DND-41 (cell line): ENCODE data around the gene TH.

Source experiments
- ATAC-seq: fragments of 200-7000 bp; cut with Tn5 transposase; 3 replicates; pipeline ENCODE4 v1.9.1; 2021; ENCODE audit warnings: low read depth; ENCODE audit not compliant: insufficient read depth
- DNase-seq: peaks from one replicate; pipeline ENCODE4 v3.0.0-alpha.2; 2020
- H2AFZ ChIP-seq: 2 replicates; pipeline ENCODE4 v1.6.0; 2012; ENCODE audit warnings: low read depth, low read length
- H3K27ac ChIP-seq: 2 replicates; pipeline ENCODE4 v1.5.1; 2012; ENCODE audit warnings: low read length, inconsistent platforms
- H3K27me3 ChIP-seq: fragments of 200-600 bp; sonication (generic); 2 replicates; pipeline ENCODE4 v1.6.0; 2012; ENCODE audit warnings: low read length, mild to moderate bottlenecking, inconsistent platforms; ENCODE audit not compliant: insufficient read depth, poor library complexity
- H3K36me3 ChIP-seq: 2 replicates; pipeline ENCODE4 v1.5.1; 2012; ENCODE audit warnings: low read length, inconsistent platforms; ENCODE audit not compliant: insufficient read depth
- H3K4me1 ChIP-seq: 2 replicates; pipeline ENCODE4 v1.5.1; 2012; ENCODE audit warnings: mild to moderate bottlenecking, low read length; ENCODE audit not compliant: insufficient read depth
- H3K4me2 ChIP-seq: 2 replicates; pipeline ENCODE4 v1.6.0; 2012; ENCODE audit warnings: mild to moderate bottlenecking, moderate library complexity, low read length, inconsistent platforms; ENCODE audit not compliant: insufficient read depth
- H3K4me3 ChIP-seq, 2 experiments: fragments of 200-600 bp in 1 of 2; shearing (Covaris generic) in 1 of 2; 2 replicates each; pipeline ENCODE4 v1.5.1; 2012 to 2016; ENCODE audit warnings: inconsistent platforms in 2 of 2, low read length in 2 of 2, mild to moderate bottlenecking in 2 of 2, low read depth in 1 of 2, moderate library complexity in 1 of 2
- H3K79me2 ChIP-seq: 2 replicates; pipeline ENCODE4 v1.6.0; 2012; ENCODE audit warnings: low read length, inconsistent platforms; ENCODE audit not compliant: insufficient read depth
- H3K9ac ChIP-seq: 2 replicates; pipeline ENCODE4 v1.6.0; 2012; ENCODE audit warnings: low read depth, mild to moderate bottlenecking, inconsistent platforms, low read length, moderate library complexity
- H3K9me3 ChIP-seq: 2 replicates; pipeline ENCODE4 v1.5.1; 2012; ENCODE audit warnings: low read length, moderate library complexity, mild to moderate bottlenecking, inconsistent platforms; ENCODE audit not compliant: insufficient read depth, severe bottlenecking
- H4K20me1 ChIP-seq: 2 replicates; pipeline ENCODE4 v1.6.0; 2012; ENCODE audit warnings: low read length; ENCODE audit not compliant: insufficient read depth
- CTCF ChIP-seq: IDR thresholded peaks from 2 replicates; pipeline ENCODE4 v1.5.1; 2012; ENCODE audit warnings: borderline replicate concordance, low read length, moderate library complexity, mild to moderate bottlenecking; ENCODE audit not compliant: poor library complexity, severe bottlenecking; ENCODE audit errors: extremely low read depth
- EZH2 ChIP-seq: IDR thresholded peaks from 3 replicates; pipeline ENCODE4 v1.6.1; 2012; ENCODE audit warnings: borderline replicate concordance, low read depth, mild to moderate bottlenecking, moderate library complexity, low read length, inconsistent platforms; ENCODE audit not compliant: severe bottlenecking

TH gene

GRCh38 chr11:2151500-2152257, 19.9 kb downstream of the TH start:
- ATAC-seq (peak; percentile 72), DNase-seq (peak; percentile 80)
- Histone ChIP-seq H3K4me2 (peak overlapping the region; percentile 37), H2AFZ (no peak overlapping the region), H3K4me1 (peaks cover 5% of the 10 kb centered on the region), H3K27me3 (peaks cover 24% of the 10 kb centered on the region), H3K27ac (no peak overlapping the region), H3K79me2 (no peaks in the 10 kb centered on the region), H4K20me1 (peaks cover 20% of the 10 kb centered on the region), H3K9ac (no peak overlapping the region), H3K9me3 (no peaks in the 10 kb centered on the region), H3K4me3 (no peak overlapping the region), H3K36me3 (no peaks in the 10 kb centered on the region)
- TF ChIP-seq CTCF (peak; percentile 90), EZH2 (no peak)

GRCh38 chr11:2149864-2150847, 21.5 kb downstream of the TH start:
- DNase-seq: no peak

GRCh38 chr11:2149460-2149859, 22.2 kb downstream of the TH start:
- H3K4me3 ChIP-seq: no peak overlapping the region
- H3K27me3 ChIP-seq: peaks cover 28% of the 10 kb centered on the region
- ATAC-seq (no peak), DNase-seq (no peak)
- H3K9me3 ChIP-seq: no peaks in the 10 kb centered on the region
- no peaks in the 10 kb centered on the region for H3K79me2 ChIP-seq
- H3K4me1 ChIP-seq: peaks cover 5% of the 10 kb centered on the region
- H3K4me2 ChIP-seq: no peak overlapping the region
- peaks cover 18% of the 10 kb centered on the region for H4K20me1 ChIP-seq
- H3K36me3 ChIP-seq: no peaks in the 10 kb centered on the region
- TF ChIP-seq EZH2: no peak
- no peak for TF ChIP-seq CTCF
- no peak overlapping the region for H3K9ac ChIP-seq
- H2AFZ ChIP-seq: no peak overlapping the region
- H3K27ac ChIP-seq: no peak overlapping the region

More at GRCh38 chr11:2149864-2150847, 21.5 kb downstream of the TH start:
- ATAC-seq: no peak
- H3K36me3 ChIP-seq: no peaks in the 10 kb centered on the region
- no peaks in the 10 kb centered on the region for H3K79me2 ChIP-seq
- TF ChIP-seq EZH2: no peak
- peak; percentile 54 for TF ChIP-seq CTCF
- no peaks in the 10 kb centered on the region for H3K9me3 ChIP-seq
- H4K20me1 ChIP-seq: peaks cover 19% of the 10 kb centered on the region
- peaks cover 5% of the 10 kb centered on the region for H3K4me1 ChIP-seq
- H2AFZ ChIP-seq: no peak overlapping the region
- peaks cover 24% of the 10 kb centered on the region for H3K27me3 ChIP-seq
- H3K9ac ChIP-seq: no peak overlapping the region
- no peak overlapping the region for H3K27ac ChIP-seq
- H3K4me3 ChIP-seq: no peak overlapping the region
- H3K4me2 ChIP-seq: no peak overlapping the region
